ENCODE measurements around the gene EFHC2. TPM values are rescaled to one million over a fixed set of nuclear protein-coding genes. Genes with fewer than 3 reads are reported as not detected.

Gene EFHC2
- total RNA-seq, 1 donor from 2014 or later, result 0.81 TPM

GRCh38 chrX:44105228-44105913 lies 238.1 kb downstream of the EFHC2 start:
- no peak for DNase-seq (ENCODE audit: low read depth)
- TF ChIP-seq CTCF (conservative IDR thresholded peaks at IDR 0.05; ENCODE audit: low read depth, low read length), result no peak

GRCh38 chrX:44104699-44105098 lies 238.8 kb downstream of the EFHC2 start:
- no peak for TF ChIP-seq CTCF (conservative IDR thresholded peaks at IDR 0.05; ENCODE audit: low read depth, low read length)
- H3K4me3 ChIP-seq (ENCODE audit: low read depth, low read length), result no peak overlapping the region
- DNase-seq (ENCODE audit: low read depth), result no peak

More at GRCh38 chrX:44105228-44105913, 238.1 kb downstream of the EFHC2 start:
- no peak overlapping the region for H3K4me3 ChIP-seq (ENCODE audit: low read depth, low read length)

- DNase-seq (ENCODE audit: low read depth), result no peak
- no peak overlapping the region for H3K4me3 ChIP-seq (ENCODE audit: low read depth, low read length)
- TF ChIP-seq CTCF (conservative IDR thresholded peaks at IDR 0.05; ENCODE audit: low read depth, low read length), result no peak
Observed at GRCh38 chrX:44101281-44101680, 242.2 kb downstream of the EFHC2 start.

- DNase-seq (ENCODE audit: low read depth), result no peak
- no peak overlapping the region for H3K4me3 ChIP-seq (ENCODE audit: low read depth, low read length)
- no peak for TF ChIP-seq CTCF (conservative IDR thresholded peaks at IDR 0.05; ENCODE audit: low read depth, low read length)
Observed at GRCh38 chrX:44099366-44099765, 244.1 kb downstream of the EFHC2 start.

Other genes with a start within 250 kb of the EFHC2 start
- 15.9 and 22.2 TPM in 2 replicates for gene FUNDC1, start 199.2 kb upstream of the EFHC2 start, total RNA-seq

Measured in epithelial cell of proximal tubule (primary cell).